ENCODE measurements around the gene DLL1. TPM values are rescaled to one million over a fixed set of nuclear protein-coding genes. Genes with fewer than 3 reads are reported as not detected.

Gene DLL1
- total RNA-seq, 4 donors from 2014 or later = 40.6 to 53.7 (median 47.5) TPM

DNA sequence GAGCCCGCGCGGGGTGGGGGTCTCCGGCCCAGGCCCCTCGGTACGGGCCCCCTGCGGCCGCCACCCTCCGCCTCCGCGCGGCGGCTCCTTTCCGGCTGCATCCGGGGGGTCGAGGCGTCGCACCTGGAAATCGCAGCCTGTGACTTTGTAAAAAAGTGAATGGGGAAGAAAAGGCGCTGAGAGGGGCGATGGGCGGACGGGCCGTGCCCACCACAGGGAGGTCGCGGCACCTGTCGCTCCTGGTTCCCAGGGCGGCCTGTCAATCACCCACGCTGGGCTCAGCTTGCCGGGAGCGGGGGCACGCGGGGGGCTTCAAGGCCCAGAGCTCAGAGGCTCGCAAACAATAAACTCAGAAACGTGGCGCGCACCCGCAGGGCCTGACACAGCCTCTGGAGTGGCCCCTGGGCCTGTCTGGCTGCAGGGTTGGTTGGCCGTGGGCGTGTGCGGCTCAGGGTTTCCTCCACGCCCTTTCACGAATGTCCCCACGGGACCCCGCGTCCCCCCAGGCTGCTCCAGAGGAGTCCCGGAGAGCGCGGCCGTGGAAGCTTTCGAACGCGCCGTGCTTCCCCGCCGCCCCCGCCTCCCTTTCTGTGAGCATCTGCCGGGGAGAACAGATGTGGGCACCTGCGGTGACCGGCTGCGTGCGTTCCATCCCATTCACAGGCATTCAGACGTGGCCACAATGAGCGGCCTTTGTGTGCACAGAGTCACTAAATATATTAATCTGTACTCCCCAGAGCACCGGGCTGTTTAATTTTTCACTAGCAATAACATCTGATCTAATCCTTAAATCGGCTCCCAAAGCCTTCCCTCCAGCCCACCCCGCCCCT is 6.1 kb upstream of the DLL1 start:
- WGBS, 2 donors = 33 to 51% methylated on average over 46 to 59 of the region's 67 CpGs
- TF ChIP-seq POLR2A (IDR thresholded peaks at IDR 0.05) = no peak
- TF ChIP-seq, protein P1, sequence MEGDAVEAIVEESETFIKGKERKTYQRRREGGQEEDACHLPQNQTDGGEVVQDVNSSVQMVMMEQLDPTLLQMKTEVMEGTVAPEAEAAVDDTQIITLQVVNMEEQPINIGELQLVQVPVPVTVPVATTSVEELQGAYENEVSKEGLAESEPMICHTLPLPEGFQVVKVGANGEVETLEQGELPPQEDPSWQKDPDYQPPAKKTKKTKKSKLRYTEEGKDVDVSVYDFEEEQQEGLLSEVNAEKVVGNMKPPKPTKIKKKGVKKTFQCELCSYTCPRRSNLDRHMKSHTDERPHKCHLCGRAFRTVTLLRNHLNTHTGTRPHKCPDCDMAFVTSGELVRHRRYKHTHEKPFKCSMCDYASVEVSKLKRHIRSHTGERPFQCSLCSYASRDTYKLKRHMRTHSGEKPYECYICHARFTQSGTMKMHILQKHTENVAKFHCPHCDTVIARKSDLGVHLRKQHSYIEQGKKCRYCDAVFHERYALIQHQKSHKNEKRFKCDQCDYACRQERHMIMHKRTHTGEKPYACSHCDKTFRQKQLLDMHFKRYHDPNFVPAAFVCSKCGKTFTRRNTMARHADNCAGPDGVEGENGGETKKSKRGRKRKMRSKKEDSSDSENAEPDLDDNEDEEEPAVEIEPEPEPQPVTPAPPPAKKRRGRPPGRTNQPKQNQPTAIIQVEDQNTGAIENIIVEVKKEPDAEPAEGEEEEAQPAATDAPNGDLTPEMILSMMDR (IDR thresholded peaks at IDR 0.05) = no peak
- no peak for DNase-seq (ENCODE audit: low spot score in 2 of 2)
- H3K4me3 ChIP-seq (ENCODE audit: low read depth, poor library complexity, severe bottlenecking) = no peak overlapping the region
- intact Hi-C loops (cut with DNase I; ENCODE audit: low total_unique reads) = no loop called here

- DNase-seq (ENCODE audit: low spot score in 2 of 2) = no peak
- no CpG with 5 or more reads among the region's 47 CpGs for WGBS, 2 donors
- no peak overlapping the region for H3K4me3 ChIP-seq (ENCODE audit: low read depth, poor library complexity, severe bottlenecking)
- TF ChIP-seq POLR2A (IDR thresholded peaks at IDR 0.05) = no peak
- TF ChIP-seq, protein P1 (IDR thresholded peaks at IDR 0.05) = no peak
- intact Hi-C loops (cut with DNase I; ENCODE audit: low total_unique reads) = no loop called here
These were observed 5.5 kb upstream of the DLL1 start for GRCh38 chr6:170296423-170296745.

- TF ChIP-seq, protein P1 (IDR thresholded peaks at IDR 0.05) = no peak
- no peak for TF ChIP-seq POLR2A (IDR thresholded peaks at IDR 0.05)
- H3K4me3 ChIP-seq (ENCODE audit: low read depth, poor library complexity, severe bottlenecking) = peak overlapping the region; percentile 25
- 0 to 2% methylated on average over 7 to 30 of the region's 109 CpGs for WGBS, 2 donors
- intact Hi-C loops (cut with DNase I; ENCODE audit: low total_unique reads) = no loop called here
- no peak for DNase-seq (ENCODE audit: low spot score in 2 of 2)
These were observed 4.9 kb upstream of the DLL1 start for GRCh38 chr6:170295510-170296422.

- WGBS, 2 donors = 24 to 26% methylated on average over 20 to 22 of the region's 30 CpGs
- intact Hi-C loops (cut with DNase I; ENCODE audit: low total_unique reads) = no loop called here
- no peak for TF ChIP-seq POLR2A (IDR thresholded peaks at IDR 0.05)
- TF ChIP-seq, protein P1 (IDR thresholded peaks at IDR 0.05) = no peak
- peak overlapping the region; percentile 25 for H3K4me3 ChIP-seq (ENCODE audit: low read depth, poor library complexity, severe bottlenecking)
- DNase-seq (ENCODE audit: low spot score in 2 of 2) = no peak
These were observed 4.1 kb upstream of the DLL1 start for GRCh38 chr6:170294813-170295509.

GRCh38 chr6:170294298-170294730 is 3.4 kb upstream of the DLL1 start:
- TF ChIP-seq, protein P1 (IDR thresholded peaks at IDR 0.05) = no peak
- no peak for TF ChIP-seq POLR2A (IDR thresholded peaks at IDR 0.05)
- intact Hi-C loops (cut with DNase I; ENCODE audit: low total_unique reads) = no loop called here
- WGBS, 2 donors = 70 to 80% methylated on average over 2 of the region's 2 CpGs
- no peak for DNase-seq (ENCODE audit: low spot score in 2 of 2)
- H3K4me3 ChIP-seq (ENCODE audit: low read depth, poor library complexity, severe bottlenecking) = no peak overlapping the region
